GM19452 (cell line): ENCODE measurements around the gene TFG.

Experiments
- ATAC-seq: cut with Tn5 transposase; IDR thresholded peaks from one replicate; pipeline ENCODE4 v1.9.1; 2021; ENCODE audit not compliant: unreplicated experiment

The TFG gene

GRCh38 chr3:100753846-100754245 is 44.6 kb downstream of the TFG start:
- no peak for ATAC-seq

DNA sequence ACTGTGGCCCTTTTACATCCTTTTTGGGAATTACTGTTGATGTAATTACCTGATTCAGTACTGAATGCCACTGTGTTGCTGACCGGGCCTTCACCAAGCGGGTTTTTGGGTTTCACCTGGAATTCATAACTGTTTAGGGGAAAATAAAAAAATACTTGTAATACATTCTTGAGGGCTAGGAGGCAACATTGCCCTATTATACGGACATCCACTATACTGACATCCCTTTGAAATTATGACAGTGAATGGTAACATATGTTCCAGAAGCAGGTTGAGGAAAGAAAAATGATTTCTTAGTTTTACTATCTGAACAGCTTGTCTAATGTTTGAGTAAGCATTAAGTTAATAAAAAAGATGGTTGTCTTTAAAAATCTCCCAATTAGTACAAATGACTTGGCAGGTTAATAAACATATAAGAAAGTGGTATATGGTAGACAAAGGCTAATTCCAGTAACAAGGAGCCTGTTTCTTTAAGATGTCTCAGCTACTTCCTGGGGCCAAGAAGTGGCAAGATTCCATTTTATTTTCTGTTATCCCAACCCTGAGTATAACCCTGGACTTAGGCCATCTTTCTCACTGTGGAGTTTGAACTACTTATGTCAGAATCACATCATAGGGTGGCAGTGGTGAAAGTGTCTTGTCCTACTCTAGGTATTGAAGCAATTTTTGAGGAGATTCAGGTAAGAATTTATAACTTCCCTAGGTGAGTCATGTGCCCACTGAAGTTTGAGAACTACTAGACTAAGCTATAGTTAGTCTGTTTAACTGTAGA is 45.5 kb downstream of the TFG start:
- ATAC-seq, result no peak

GRCh38 chr3:100756441-100756840 is 47.1 kb downstream of the TFG start:
- no peak for ATAC-seq

- no peak for ATAC-seq
These were observed 49.9 kb downstream of the TFG start for GRCh38 chr3:100759159-100759558.

GRCh38 chr3:100759950-100760349 is 50.7 kb downstream of the TFG start:
- no peak for ATAC-seq

- ATAC-seq, result no peak
These were observed 51.1 kb downstream of the TFG start for GRCh38 chr3:100760377-100760776.

DNA sequence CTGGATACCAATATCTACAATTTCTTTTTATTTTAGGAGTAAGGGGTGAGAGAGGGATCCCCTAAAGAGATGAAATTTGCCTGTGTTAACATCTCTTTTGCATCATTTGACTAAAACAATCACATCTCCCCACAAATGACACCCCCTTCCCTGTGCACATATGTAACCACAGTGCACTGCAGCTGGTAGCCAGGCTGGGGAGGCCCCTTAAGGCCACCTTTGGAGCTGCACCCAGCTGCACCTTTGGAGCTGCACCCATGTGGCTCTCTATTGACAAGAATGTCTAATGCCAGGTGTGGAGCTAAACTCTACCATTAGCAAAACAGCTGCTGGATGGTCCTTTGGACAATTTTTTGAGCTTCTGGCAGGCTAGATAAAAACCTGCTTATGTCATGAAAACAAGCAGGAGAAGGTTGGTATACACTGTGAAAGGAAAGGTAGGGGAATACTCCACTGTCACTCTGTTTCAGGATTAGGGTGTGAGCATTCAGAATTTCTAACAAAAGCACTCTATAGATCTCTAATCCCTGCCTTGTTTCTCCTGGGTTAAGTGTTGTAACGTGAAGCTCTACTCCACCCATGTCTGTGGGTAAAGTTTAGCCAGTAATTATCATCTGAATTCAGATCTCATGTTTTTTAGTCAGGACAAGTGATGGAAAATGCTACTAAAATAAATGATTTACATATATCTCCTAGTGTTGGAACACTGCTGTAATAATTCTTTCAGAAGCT is 52.1 kb downstream of the TFG start:
- ATAC-seq, result peak; percentile 52

GRCh38 chr3:100761951-100762350 is 52.7 kb downstream of the TFG start:
- no peak for ATAC-seq

GRCh38 chr3:100765437-100765975 is 56.2 kb downstream of the TFG start:
- no peak for ATAC-seq

- ATAC-seq, result no peak
These were observed 56.8 kb downstream of the TFG start for GRCh38 chr3:100766069-100766468.

GRCh38 chr3:100769693-100770092 is 60.4 kb downstream of the TFG start:
- ATAC-seq, result no peak

DNA sequence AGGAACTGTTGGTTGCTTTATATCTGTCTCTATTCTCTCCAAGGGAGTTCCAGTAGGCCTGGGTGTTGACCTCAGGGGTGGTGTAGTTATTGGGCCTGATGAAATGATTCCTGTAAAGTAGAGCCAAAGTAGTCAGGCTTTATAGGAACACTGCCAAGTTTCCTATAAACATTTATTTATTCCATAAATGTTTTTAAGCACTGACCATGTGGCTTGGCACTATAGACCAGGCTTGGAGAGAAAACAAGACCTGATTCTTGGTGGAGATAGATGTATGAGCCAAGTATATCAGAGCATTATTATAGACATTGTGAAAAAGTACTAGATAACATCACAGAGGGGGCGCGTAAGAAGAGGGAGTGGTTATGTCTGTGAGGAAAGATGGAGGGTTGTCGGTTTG is 65.9 kb downstream of the TFG start:
- ATAC-seq, result no peak

DNA sequence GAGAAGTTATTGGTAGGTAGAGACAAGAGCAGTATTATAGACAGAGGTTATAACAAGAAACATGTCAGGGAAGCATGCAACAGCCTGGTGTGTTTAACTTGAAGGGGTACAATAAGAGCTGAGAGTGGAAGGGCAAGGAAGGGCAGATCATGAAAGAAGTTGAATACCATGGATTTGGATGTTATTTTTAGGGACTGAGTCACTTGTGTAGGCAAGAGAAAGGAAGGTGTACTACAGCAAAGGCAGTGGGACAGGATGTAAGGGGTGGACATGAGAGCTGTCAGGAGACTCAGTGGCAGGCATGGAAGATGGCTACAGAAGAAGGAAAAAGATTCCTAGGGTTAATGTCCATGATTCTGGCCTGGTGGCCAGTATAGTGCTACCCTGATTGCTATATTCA is 66.4 kb downstream of the TFG start:
- no peak for ATAC-seq

DNA sequence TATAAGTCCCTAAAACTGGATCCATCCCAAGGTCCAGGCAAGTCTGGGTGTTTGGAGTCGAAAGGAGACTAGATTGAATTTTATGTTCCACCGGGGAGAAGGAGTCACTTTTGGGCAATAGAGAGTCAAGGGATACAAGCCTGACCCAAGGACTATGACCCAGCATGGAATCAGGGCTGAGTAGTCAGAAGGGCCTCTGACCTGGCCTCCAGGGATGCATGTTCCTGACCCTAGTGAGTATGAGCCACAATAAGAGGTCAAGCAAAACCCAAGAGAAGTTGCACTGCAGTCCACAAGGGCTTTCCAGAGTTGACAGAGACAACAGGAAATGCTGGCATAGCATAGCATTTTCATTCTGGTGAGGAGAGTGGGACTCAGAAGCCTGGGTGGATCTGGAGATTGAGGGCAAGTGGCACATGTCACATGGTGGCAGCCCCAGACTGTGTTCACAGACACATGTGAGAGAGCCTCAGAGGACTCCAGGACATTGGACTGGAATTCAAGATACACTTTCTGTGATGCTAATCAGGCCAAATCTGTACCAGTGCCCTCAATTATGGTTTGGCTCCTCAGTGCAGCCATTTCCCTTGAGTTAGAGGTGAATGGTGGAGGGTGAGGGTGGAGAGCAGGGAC is 66.9 kb downstream of the TFG start:
- no peak for ATAC-seq

DNA sequence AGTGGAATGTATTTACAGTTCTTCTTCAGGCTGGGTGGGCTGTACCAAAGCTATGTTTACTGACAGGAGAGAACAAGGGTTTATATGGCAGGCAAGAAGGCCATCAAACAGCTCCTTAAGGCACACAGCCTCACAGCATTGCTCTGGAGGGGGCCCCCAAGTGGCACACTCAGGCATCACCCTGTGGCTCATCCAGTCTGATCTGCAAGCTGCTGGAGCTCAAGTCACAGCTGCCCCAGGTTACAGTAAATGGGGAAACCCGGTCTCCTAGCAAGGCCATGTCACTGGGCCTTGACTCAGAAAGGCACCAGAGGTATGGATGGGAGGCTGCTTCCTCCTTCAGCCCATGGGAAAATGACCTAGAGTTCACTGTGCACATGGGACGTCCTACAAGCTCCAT is 67.5 kb downstream of the TFG start:
- no peak for ATAC-seq

- no peak for ATAC-seq
These were observed 68.0 kb downstream of the TFG start for GRCh38 chr3:100777271-100777670.

GRCh38 chr3:100779480-100779879 is 70.2 kb downstream of the TFG start:
- ATAC-seq, result no peak

- no peak for ATAC-seq
These were observed 70.9 kb downstream of the TFG start for GRCh38 chr3:100780071-100780622.

GRCh38 chr3:100781301-100781700 is 72.0 kb downstream of the TFG start:
- ATAC-seq, result no peak

DNA sequence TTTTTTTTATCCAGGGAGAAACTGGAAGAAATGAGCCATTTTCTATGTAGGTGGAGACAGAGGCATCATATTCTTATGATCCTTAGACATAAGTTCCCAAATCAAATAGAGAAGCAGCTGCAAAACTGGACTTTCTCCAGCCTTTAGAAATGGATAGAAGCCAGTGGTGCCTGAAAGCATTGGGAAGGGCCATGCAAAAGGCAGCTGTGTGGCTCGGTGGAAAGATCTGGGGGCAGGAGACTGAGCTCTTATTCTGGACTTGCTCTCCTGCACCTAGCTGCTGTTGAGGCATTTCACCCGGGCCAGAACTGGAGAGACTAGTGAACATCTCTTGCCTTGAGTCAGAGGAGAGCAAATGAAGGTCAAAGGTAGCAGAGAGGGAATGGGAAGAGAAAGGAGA is 73.1 kb downstream of the TFG start:
- ATAC-seq, result no peak

GRCh38 chr3:100782906-100783305 is 73.6 kb downstream of the TFG start:
- no peak for ATAC-seq

DNA sequence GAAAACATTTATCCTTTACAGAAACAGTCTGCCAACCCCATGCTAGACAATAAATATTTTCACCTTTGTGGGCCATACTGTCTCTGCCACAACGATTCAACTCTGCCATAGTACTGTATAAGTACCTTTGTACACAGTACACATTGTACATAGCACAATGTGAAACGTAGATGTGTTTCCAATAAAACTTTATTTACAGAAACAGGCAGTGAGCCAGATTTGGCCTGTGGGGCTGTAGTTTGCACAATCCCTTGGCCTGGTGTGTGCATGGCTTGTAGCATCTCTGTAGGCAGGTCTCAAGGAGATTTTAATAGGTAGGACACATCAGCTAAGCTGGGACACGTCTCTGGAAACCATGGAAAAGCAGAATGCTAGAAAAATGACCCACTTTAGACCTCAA is 74.3 kb downstream of the TFG start:
- ATAC-seq, result no peak
